Dermis blood vessel endothelial cell (primary cell): ENCODE results near the gene TARS3. TPM values are rescaled to one million over a fixed set of nuclear protein-coding genes. Genes with fewer than 3 reads are reported as not detected.
A peak's percentile ranks its signal among the peaks of the same experiment; 100 is the strongest.
"Not testable (repeated sequence)": the region's sequence is repeated elsewhere in the genome, so short reads cannot be mapped to it uniquely, and the experiment has no call there.

ENCODE experiments used
- DNase-seq: peaks from one replicate; pipeline ENCODE4 v3.0.0; 2010
- total RNA-seq: library from RNA; depleted of rRNA; stranded (reverse); fragments of >200 nt; gene quantifications from 2 replicates; pipeline ENCODE4 v1.2.3, GENCODE V29; 2014

Gene TARS3
- total RNA-seq, 1 donor from 2014 or later = 11.4 TPM

DNA sequence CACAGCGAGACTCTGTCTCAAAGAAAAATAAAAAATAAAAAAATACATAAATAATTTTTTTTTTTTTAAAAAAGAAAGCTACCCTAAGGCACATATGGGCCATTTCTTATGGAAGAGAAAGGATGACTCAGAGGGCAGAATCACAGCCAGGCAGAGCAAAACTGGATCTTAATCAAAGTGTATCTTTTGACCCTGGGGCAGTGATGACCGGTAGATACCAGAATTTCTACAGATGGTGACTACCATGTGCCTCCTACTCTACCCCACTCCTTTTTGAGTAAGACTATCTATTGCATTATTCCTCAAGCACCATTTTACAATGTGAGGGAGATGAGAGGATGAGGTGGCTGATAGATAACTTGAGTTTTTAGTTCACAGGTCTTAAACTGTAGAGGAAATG is 26.0 kb downstream of the TARS3 start:
- DNase-seq = no peak

DNA sequence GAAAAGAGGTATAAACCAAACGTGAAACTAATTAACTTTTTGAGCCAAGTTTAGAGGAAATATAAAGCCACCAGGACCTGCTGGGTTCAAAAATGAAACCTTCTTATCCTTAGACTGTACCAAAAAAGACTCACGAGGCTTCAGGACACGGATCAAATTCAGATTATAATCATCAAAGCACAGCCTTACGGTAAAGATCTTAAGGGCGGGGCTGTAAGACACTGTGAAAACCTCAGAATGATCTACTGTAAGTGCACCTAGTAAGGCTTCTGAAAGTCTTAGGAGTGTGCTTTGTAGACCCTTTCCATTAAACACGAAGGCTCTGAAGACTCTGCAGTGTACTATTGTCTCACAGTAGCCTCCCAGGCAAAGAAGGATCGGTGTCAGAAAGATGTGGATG is 26.8 kb downstream of the TARS3 start:
- no peak for DNase-seq

DNA sequence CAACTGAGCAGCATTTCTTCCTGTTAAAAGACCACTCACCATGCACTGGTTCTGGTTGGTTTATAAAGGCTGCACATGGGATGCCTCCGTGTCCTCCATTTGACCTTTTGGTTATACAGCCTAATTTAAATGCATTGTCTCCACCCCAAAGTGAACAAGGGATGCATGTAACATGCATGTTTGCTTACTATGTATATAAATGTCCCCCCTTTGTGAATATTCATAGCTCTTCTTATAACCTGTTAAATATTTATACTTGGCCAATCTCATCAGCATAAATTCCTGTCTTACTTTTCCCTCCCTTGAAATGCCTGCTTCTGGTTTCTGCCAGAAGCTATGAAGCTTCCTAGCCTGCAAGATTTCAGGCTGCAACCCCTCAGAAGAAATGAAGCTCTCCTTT is 27.4 kb downstream of the TARS3 start:
- DNase-seq = no peak

DNA sequence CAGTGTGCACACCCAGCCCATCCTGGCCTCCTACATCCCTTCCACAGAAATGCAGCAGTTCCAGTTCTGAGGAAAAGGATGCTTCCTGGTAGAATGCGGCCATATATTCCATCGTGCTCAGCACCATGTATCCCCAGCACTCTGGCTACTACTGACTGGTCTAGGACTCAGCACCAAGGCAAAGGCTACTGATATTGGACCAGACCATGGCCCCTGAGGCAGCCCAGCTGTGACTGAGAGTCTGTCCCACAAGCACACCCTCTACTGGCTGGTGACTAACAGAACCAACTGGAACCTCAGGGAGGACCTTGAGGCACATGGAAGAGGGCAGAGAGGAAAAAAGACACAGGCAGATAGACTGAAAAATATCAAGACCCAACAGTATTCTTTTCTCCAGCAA is 30.0 kb downstream of the TARS3 start:
- no peak for DNase-seq

DNA sequence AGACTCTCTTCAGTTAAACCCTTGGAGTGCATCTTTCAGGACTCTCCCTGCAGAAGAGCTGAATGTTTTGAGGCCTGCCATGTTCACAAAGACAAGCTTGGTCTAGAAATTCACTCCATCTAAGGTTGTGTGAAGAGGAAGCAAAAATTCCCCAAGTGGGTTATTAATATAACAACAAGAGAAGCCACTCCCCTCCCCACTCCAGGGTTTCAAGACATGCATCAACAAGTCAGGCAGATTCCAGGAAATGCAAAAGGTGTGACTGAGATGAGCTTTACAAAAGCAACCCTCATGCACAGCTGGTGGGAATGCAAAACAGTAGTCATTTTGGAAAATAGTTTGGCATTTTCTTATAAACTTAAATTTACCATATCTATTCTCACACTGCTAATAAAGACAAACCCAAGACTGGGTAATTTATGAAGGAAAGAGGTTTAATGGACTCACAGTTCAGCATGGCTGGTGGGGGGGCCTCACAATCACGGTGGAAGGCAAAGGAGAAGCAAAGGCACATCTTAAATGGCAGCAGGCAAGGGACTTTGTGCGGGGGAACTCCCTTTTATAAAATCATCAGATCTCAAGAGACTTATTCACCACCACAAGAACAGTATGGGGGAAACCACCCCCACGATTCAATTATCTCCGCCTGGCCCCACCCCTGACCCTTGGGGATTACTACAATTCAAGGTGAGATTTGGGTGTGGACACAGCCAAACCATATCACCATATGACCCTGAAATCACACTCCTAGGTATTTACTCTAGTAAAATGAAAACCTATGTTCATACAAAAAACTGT is 31.3 kb downstream of the TARS3 start:
- no peak for DNase-seq

DNA sequence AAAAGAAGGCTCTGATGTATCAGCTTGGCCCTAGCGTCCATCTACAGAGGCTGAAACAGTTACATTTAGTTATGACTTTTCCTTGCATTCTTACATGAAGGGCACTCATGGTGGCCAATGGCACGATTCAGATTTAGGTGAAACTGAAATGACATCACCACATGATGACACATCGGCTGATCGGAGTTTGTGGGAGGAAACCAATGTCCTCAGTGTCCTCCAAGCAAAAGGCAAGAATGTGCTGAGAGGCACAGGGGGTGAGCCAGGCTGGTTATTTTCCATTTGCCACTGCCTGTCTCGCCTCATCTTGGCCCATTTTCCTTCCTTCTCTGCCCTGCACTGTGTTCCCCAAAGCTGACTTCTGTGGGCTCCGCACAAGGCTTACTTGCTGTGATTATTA is 34.4 kb downstream of the TARS3 start:
- DNase-seq = no peak

DNA sequence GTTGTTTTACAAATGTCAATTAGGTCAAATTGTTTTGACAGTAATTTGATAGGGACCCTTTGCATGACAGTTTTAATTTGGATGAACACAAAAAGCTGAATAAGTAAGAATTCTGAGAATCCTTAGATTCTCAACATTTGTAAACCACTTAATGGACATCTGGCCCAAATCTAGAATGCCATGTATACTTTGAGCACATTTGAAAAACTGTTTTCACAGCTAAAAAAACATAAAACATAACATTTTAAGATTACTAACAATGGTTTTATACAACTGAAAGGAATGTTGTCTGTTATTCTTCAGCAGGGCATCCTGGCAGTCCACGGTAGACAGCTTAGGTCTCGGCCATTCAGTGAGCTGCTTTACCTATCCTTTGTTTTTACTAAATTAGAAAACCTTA is 37.6 kb downstream of the TARS3 start:
- DNase-seq = no peak

DNA sequence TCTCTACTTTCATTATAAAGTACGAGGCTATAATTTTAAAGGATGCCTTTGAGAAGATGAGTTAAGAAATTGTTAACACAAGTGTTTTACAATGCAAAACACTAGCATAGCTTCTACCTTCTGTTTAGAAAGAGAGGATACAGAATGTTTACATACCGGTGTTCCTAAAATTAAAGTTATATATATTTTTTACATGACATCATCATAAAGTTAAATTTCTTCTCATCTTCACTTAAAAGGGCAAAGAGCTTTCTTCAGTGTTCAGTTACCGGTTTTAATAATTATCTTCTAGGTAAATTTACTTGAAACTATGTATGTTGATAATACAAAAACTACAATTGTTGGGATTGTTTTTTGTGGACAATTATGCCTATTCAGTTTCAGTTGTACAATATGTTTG is 39.4 kb downstream of the TARS3 start:
- DNase-seq = no peak

DNA sequence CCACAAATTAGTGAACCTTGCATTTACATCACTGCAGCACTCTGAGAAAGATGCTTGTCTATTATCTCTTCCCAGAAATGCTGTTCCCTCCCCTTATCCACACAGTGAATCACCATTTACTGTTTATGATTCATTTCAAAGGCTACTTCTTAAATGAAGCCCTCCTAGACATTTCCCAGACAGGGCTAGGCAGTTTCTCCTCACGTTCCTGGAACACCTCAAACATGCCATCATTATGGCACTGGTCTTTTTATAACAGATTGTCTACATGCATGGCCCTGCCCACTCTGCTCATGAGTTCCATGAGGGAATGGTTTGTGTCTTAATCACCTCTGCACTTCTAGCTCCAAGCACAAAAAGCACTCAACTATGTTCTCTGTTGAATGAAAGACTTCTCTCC is 39.9 kb downstream of the TARS3 start:
- DNase-seq = no peak

DNA sequence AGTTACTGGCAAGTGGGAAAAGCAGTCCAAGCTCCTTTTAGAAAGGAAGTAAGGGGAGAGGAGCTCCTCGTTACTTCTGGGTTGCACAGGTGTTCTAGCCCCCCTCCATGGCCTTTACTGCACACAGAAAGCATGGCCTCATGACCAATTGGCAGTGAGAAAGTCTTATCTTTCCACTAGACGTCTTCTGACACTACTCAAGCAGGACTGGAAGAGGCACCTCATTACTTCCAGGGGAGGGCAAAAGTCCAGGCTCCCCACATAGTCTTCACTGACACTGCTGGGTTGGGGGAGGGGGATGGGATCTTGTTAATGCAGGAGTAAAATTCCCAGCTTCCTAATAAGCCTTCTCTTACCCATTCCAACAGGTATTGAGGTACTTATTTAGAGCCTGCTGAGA is 44.5 kb downstream of the TARS3 start:
- DNase-seq = no peak

DNA sequence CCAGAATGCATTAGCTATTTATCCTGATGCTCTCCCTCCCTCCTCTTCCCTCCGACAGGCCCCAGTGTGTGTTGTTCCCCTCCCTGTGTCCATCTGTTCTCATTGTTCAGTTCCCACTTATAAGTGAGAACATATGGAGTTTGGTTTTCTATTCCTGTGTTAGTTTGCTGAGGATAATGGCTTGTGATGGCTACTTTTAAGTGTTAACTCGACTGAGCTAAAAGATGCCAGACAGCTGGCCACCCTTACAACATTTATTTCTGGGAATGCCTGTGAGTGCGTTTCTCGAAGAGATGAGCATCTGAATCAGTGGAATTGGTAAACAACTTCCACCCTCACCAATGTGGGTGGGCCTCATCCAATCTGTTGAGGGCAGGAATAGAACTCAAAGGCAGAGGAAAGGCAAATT is 47.3 kb downstream of the TARS3 start:
- no peak for DNase-seq

DNA sequence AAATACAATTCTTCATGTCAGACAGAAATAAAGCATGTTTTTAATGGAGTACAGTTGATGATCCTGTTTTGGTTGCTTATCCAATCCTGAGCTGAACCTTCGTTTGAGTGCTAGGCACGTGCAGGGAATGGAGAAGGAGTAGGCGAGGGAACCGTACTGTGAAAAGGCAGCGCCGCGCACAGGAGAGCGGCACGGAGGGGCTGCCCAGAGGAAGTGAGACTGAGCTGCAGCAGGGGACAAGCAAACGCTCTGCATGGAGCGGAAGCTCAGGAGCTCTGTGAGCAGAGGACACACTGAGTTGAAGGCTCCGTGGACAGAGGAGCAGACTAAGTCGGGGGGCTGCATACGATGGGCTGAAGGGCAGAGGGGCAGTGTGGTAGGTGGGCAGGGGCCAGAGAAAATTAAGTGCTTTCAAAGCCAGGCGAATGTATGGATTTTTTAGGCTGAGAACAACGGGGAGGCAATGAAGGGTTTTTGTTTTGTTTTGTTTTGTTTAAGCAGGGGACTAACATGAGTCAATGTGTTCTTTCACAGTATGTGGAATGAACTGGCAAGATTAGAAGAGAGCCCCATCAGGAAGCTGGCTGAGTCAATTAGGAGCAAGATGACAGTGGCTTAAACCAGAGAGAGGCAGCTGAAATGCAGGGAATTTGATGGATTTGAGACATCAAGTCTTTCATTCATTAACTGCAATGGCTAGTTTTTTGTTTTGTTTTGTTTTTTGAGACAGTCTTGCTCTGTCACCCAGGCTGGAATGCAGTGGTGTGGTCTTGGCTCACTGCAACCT is 48.3 kb downstream of the TARS3 start:
- DNase-seq = peak; percentile 29

DNA sequence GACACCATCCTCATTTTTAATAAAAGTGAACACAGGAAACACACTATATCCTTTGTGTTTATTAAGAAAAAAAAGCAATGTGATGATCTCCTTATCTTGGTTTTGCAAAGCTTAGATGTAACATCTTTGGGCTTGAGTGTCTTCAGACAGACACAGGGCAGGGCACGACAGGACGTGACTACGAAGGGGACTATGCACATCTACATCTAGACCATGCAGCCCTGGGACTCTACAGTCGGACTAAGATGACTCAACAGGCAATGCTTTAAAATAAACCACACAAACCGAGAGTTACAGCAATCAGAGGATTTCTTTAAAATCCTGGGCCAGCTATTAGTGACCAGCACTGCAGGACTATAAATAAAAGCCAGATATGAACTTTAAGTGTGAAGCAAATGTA is 49.3 kb downstream of the TARS3 start:
- DNase-seq = peak; percentile 25

DNA sequence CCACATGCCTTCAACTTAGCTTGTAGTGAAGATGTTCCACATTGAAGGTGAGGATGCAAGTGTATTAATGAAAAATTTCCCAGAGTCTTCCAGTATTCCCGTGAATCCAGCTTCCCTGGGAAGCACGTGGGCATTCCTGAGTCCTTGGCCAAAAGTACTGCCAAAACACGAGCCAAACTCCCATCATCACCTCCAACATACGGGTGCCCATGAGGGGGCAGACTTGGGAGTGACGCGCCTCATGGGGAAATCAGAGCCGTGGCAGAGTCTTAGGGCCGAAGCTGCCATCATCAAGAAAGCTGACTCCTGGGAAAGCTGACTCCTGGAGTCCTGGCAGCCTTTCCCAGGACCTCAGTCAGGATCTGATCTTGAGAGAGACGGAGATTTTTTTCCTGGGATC is 52.0 kb downstream of the TARS3 start:
- no peak for DNase-seq

DNA sequence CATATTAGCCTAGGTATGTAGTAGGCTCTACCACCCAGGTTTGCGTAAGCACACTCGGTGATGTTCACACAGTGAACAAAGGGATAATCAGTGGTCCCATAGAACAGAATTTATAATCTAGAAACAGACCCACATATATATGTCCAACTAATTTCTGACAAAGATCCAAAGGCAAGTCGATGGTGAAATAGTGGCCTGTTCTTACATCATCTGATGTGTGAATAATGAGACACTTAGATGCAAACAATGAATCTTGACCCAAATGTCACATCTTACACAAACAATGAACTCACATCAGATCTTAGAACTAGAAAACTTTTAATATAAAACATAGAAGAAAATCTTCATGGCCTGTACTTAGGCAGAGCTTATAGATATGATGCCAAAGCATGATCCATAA is 54.5 kb downstream of the TARS3 start:
- DNase-seq = no peak

DNA sequence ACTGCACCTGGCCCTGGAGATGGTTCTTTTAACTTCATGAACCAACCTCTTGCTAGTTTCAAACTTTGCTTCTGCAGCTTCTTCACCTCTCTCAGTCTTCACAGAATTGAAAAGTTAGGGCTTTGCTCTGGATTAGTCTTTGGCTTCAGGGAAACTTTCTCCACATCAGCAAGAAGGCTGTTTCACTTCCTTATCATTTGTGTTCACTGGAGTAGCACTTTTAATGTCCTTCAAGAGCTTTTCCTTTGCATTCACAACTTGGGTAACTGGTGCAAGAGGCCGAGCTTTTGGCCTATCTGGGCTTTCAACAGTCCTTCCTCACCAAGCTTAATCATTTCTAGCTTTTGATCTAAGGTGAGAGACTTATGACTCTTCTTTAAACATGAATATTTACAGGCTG is 56.4 kb downstream of the TARS3 start:
- no peak for DNase-seq

DNA sequence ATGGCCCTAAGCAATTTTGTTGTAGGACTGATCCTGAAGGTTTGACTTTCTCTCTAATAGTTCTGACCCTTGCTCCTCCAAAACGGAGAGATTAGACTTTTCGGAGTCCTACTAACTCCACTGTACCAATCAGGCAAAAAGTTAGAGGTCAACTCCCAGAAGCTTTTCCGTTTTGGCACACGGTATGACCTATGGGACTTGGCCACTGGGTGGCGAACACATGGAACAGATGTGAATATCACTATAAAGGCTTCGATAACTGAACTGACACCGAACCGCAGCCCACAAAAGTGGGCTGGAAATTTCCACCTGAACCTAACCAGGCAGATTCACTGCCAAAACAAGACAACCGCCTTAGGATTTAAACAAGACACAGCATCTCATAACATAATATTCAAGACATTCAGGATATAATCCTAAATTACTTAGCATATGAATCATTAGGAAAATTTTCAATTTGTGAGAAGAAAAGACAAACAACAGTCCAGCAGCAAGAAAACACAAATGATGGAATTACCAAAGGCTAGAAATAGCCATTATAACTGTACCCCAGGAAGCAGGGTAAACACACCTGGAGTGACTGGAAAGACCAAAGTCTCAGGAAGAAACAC is 59.9 kb downstream of the TARS3 start:
- peak; percentile 65 for DNase-seq

DNA sequence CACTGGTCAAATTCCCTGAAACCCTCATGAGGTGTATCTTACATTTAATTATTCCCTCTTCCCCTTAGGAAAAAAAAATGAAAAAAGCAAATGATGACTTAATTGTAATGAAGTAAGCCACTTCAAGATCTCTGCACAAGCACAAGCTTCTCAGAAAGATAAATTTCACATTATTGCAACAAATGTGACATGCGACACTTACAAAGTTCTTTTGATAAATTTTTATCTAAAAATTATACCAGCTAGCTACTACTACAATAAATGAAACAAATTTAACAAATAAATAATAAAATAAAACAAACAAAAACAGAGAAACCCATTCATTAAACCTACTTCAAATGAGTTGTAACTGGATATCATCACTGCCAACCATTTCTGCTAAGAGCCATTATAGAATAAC is 62.1 kb downstream of the TARS3 start:
- DNase-seq = no peak

DNA sequence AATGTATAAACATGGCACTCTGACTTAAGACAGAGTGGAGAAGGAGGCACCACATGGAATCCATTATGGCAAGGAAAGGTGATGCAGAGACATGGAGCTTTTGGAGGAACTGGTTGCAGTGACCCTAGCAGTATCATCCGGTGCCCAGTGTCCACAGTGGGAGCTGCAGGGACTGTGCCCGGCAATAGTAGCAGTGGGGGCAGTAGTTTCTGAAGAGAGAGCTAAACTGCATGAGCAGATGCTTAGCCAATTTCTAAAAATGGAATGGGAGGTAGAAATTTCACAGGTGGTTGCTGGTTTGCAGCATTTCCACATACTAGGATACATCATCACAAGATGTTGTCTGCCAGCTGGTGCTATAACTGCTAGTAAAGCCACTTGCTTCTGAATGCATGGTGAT is 64.3 kb downstream of the TARS3 start:
- no peak for DNase-seq

DNA sequence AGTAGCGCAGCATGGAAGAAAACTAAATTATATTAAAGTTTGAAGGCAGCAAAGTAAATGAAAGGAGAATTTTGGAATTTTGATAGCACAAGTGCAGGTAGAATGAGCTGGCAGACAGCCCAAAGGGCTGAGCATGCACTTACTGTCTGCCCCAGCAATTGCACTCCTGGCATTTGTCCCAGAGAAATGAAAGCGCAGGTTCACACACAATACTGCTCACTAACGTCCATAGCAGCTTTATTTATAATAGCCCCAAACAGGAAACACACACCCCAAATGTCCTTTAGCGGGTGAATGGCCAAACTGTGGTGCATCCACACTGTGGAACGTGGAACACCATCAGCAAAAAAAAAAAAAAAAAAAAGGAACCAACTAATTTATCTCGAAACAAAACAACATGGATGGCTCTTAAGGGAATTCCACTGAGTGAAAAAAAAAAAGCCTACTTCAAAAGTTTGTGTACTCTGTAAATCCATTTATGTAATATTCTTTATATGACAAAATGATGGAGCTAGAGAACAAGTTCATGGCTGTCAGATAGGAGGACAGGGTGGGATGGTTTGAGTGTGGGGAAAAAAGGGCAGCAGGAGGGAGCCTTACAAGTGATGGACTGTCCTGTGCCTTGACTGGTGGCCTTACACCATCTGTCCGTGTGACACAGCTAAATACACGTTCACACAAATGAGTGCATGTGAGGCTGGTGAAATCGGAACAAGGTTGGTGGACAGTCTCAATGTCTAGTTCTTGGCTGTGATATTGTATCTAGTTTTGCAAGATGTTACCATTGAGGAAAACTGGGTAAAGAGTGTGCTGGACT is 66.1 kb downstream of the TARS3 start:
- peak; percentile 81 for DNase-seq

DNA sequence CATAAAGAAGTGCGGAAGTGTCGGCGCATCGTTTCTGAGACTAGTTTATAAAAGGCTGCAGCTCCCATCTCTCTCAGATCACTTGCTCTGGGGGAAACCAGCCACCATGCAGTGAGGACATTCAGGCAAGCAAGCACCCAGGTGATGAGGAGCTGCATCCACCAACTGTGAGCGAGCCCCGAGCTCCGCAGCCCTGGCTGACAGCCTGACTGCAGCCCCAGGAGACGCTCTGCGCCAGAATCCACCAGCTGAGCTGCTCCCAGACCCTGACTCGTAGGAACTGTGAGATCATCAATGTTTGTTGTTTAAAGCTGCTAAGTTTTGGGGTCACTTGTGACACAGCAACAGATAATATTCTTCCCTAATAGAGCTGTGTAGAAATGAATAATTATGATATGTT is 67.1 kb downstream of the TARS3 start:
- DNase-seq = no peak

DNA sequence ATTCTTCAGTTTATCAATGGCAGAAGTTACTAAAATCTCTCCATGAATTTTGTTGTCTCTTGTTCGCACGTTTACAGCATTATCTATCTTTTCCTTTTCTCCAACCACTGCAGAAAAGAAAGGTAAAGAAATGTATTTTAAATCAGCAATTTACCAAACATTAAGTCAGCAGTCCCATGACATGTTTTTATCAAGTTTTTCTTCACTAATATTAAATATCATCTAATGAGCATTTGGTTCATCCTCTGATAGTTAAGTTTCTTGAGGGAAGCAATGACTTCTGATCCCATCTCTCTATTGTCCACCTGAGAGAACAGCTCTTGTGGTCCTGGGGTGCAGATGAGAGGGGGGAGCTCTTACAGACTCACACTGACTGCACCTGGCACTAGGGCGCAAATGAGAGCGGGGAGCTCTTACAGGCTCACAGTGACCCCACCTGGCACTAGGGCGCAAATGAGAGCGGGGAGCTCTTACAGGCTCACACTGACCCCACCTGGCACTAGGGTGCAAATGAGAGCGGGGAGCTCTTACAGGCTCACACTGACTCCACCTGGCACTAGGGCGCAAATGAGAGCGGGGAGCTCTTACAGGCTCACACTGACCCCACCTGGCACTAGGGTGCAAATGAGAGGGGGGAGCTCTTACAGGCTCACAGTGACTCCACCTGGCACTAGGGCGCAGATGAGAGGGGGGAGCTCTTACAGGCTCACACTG is 69.5 kb downstream of the TARS3 start:
- DNase-seq = not testable (repeated sequence)
